ENCODE results near the gene PPP1R27.
A peak's percentile ranks its signal among the peaks of the same experiment; 100 is the strongest.

PPP1R27 gene

DNA sequence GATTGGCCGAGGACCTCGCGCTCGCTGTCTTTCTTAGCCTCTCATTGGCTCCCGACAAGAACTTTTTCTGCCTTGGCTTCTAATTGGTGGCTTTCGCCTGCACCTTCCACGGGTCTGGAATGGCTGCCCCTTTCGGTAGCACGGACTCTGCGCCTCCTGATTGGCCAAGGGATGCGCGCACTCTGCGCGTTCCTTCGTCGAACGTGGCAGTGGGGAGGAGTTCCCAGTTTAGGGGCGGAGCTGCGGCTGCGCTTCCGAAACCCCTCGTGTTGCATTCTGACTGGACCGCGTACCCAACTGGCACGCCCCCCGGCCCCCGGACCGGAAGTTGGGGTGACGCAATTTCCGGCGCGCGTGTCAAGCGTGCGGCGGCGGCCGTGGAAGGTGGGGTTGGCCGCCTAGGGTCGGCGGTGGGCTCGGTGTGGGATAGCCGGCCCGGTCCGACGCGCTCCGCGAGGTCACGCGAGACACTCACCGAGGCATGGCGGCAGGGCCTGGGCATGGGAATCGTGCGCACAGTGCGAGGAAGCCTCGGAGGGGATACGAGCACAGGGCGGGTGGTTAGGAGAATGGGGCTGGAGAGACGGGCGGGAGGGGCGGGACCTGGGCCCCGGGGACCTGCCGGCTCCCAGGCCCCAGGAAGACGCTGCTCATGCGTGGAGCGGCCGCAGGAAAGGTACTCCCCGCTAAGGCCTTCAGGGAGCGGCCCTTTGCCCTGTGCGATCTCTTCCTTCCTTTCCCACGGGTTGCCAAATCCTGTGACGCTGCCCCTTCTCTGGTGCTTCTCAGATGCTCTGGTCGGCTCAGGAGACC lies 26.1 kb upstream of the PPP1R27 start:
- peak; percentile 99 for DNase-seq

DNA sequence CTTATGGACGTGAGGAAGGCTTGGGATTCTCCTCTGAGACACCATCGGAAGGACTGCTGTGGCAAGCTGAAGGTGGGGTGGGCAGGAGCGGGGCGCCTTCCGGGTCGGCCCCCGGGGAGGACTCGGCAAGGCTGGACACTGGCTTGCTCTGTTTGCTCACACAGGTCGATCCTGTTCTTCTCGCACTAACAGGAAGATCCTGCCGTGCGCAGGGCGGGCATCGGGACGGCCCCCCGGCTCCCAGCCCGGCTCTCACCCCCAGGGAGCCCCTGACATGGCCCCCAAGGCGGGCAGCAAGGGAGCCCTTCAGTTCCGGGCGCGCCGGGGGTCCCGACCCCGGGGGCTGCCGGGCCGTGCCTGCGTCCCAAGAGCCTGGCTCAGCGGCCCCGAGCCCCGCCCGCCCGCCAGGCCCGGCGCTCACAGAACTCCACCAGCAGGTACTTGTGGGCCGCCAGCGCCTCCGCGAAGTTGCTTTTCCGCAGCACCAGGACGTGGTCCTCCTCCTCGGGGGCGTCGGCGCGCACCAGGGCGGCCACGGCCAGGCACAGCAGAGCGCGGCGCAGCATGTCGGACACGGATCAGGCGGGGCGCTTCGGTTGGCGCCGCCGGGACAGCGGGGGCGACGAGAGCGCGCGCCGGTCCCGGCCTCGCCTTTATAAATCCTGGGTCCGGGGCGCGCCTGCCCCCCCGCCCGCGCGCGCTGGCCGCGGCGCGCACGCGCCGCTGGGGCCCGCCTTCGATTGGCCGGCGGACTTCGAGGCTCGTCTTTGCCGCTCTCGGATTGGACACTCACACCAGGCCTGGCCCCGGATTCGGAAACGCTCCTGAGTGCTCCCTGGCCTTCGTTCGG lies 25.3 kb upstream of the PPP1R27 start, which contains the start of gene P4HB:
TSS of gene P4HB (minus strand) at position 630 of the 850 bp plus-strand sequence. CDS start at position 566, 64 bp downstream.
- DNase-seq: peak; percentile 96

DNA sequence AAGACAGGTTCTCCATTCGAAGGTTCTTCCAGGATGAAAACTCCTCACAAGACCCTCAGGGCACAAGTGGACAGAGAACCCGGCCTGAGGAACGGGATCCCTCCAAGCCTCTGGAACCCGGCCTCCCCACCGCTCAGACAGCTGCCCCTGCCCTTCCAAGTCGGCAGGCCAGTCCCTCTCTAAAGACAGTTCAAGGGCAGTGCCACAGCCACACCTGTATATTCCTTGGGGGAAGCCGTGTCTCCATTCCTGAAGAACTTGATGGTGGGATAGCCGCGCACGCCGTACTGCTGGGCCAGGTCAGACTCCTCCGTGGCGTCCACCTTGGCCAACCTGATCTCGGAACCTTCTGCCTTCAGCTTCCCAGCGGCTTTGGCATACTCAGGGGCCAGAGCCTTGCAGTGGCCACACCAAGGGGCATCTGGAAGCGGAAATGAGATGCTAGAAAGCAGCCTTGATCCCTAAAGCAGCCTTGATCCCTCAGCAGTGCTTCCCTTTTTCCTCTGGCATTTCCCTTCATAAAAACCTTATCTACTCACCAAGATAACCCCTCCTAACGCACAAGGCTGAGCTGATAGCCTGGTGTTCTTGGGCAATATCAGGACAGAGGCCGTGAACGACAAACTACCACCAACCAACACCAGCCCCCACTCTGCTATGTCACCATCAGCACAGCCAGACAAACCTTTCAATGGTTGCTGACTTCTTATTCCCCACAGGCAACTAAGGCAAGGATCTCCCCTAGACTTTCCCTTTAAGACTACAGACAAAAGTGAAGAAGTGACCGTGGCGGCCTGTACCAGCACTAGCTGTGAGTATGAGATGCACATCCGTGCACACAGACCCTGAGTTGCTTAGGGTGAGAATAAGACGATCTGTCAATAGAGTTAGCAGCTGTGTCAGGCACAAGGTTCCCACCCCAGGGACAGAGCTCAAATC lies 24.4 kb upstream of the PPP1R27 start:
- DNase-seq: no peak

DNA sequence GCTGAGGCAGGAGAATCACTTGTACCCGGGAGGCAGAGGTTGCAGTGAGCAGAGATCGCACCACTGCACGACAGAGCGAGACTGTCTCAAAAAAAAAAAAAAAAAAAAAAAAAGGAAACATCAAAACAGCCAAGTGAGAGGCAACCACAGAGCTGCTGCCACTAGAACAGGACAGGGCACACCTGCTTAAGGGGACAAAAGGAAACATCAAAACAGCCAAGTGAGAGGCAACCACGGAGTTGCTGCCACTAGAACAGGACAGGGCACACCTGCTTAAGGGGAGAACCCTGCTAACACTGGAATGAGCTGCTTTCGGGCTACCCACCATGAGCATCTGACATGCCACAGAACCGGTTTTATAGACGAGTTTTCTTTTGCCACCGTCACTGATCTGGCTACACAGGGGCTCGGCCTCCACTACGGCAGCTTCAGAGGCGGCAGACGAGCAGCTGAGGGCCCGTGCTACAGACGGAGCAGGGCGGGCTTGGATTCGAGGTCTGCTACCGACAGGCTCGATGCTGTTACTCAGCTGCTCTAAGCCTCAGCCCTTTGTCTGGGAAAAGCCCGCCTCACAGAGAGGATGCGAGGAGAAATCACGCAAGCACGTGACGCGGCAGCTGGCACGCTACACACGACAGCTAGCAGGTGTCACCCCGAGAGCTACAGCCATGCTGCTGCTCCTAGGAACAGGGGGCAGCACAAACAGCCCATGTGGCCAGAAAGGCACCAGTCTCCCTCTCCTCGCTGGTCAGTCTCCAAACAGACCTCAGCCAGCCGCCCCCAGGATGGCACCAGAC lies 23.5 kb upstream of the PPP1R27 start:
- no peak for DNase-seq

DNA sequence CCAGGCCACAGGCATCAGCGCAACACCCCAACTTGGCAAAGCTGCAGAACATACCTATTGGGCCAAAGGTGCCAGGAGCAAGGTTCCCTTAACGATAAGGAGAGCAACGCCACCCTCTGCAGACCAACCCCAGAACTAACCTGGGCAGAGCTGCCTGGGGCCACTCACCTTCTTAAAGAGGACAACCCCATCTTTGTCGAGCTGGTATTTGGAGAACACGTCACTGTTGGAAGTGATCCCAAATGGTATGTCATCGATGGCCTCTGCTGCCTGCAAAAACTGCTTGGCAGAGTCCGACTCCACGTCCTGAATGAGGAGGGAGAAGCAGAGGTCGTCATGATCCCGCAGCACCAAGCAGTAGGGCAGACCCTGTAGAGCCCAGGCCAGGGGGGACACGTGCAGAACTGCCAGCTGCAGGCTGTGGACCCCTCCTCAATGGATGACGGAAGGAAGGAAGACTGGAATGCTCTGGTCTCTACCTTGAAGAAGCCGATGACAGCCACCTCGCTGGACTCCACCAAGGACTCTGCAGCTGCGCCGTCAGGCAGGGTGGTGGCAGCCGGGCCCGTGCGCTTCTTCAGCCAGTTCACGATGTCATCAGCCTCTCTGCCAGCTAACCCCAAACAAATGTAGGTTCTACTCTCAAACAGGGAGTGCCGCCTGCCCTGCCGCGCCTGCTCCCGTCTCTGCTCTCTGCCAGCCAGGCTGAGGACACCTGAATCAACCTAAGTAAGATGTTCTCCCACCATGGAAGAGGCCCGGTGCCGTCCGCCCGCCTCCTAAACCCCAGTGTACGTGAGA lies 20.3 kb upstream of the PPP1R27 start:
- DNase-seq: no peak

DNA sequence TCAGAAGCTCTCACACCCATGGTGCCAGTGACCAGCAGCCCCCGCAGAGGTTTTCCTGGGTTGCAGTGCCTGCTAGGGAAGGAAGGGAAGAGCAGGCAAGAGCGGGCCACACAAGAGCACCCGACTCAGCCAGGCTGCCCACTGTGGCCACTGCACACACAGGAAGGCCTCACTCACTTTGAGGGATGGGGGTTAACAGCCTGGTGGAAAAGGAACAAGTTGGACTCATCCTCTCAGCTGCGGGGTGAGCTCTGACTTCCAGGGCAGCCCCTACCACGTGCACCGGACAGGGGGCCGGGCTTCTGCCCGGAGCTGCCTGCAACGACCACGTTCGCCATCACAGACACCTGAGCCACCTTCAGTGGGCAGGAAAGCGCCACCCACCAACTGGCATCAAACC lies 17.4 kb upstream of the PPP1R27 start:
- no peak for DNase-seq

DNA sequence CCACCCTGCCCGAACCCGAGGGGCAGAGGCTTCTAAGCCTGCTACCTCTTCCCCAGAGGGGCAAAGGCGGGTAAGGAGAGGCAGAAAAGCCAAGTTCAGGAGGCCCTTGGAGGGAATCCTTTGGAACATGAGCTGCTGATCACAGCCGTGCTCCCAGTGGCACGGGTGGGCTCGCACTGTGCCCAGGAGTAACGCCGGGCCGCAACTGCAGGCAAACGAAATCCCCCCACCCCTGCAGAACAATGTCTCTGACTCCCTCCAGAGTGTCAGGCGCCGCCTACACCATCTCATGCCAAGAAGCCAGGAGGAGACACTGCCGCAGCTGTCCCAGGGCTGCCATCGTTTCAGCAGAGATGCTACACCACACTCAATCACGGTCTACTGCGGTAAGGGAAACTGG lies 16.6 kb upstream of the PPP1R27 start:
- DNase-seq: no peak

DNA sequence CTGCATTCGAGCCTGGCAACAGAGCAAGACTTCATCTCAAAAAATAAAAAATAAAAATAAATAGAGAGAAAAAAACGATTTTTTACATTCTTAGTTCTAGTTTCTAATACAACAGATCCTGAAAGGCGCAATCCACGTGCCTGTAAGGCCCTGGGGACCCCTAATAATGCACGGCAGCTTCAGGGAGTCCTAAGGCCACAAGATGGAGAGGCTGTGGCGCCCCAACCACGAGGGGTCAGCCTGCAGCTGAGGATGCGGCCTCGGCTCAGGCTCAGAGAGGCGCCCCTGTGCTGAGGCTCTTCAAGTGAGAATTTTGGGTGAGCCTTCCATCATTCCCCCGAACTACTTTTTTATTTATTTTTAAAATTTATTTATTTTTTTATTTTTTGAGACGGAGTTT lies 14.6 kb upstream of the PPP1R27 start:
- DNase-seq: no peak

DNA sequence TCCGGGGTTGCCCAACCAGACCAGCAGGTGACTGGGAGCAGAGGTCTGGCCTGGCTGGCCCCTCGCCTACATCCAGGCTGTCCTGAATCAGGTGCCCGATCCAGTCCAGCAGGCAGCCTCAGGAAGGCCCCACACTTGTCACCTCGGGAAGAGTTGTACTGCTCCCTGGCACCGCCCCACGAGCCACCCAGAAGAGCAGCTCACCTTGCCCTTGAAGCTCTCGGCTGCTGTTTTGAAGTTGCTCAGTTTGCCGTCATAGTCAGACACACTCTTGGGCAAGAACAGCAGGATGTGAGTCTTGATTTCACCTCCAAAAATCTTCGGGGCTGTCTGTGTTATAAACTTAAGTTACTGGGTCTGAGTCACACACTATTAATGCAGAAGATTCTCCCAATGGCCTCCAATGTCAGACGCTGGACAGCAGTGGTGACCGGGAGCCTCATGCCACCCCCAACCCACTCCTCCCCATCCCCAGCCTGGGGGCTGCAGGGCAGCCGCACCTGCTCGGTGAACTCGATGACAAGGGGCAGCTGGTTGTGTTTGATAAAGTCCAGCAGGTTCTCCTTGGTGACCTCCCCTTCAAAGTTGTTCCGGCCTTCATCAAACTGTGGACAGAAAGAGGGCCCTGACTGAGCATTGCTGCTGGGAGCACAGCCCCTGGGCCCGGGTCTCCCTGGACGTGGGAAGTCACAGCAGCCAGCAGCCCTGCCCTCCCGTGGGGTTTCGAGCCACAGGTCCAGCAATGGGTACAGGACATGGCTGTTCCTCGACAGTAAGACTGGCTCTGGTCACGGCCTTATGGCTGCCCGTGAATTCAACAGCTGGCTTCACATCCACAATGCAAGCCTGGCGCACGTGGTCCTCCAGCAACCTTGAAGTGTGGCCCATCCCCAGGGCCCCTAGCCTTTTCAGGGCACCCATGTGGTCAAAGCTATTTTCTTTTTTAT lies 12.2 kb upstream of the PPP1R27 start:
- DNase-seq: no peak

DNA sequence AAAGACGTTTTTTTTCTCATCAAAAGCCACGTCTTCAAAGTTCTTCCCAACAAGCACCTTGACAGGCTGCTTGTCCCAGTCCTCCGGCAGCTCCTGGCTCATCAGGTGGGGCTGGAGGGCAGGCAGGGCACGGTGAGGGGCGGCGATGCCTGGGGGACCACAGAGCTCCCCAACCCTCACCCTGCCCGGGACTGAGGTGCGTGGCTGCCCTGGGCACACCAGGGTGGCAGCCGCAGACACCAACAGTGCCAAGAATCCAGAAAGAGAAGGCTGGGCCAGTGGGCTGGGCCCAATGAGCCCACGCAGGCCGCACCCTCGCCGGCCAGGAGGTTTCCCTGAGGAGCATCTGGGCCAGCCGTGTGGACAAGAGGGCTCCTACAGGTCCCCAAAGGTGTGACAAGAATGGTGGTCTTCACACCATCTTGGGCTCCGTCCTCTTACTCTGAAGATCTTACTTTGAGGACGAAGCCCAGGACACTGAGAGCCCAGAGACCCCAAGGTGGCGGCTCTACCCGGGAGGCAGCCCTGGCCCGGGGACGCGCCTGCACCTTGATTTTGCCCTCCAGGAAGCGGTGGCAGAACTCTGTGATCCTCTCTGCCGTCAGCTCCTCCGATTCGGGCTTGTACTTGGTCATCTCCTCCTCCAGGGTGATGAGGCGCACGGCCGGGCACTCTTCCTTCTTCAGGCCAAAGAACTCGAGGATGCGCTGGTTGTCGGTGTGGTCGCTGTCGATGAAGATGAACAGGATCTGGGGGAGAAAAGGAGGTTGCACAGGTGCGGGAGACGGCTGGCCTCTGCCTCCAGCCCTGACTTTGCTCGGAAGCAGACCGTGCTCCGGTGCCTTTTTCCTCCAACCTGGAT lies 11.3 kb upstream of the PPP1R27 start:
- no peak for DNase-seq

DNA sequence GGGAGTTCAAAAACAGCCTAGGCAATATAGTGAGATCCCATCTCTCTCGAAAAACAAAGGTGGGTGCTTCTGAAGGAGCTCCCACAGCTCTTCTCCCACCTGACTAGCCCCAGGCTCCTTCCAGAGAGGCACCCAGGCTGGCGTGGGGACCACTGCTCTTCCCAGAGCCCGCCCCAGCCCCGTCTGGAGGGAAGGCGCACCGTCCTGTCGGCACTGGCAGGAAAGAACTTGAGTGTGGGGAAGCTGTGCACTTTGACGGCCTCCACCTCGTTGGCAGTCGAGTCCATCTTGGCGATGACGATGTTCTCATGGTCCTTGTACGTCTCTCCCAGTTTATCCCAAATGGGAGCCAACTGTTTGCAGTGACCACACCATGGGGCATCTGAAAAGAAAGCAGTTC lies 10.5 kb upstream of the PPP1R27 start:
- no peak for DNase-seq

DNA sequence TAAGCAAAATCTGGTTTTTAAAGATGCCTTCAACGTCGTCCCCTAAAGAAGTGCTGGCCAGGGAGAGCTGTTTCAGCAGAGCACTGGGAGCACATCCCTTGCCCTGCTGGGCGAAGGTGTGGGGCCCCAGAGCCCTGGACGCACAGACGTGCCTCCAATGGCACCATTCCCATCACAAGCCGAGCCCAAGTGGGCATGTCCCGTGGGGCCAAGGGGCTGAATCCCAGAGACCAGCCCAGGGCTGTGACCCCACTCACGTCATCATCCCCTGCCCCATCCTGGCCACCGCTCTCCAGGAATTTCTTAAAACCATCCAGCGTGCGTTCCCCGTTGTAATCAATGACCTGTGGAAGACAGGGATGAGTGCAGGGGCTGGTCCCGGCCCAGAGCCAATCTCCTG lies 10.0 kb upstream of the PPP1R27 start:
- DNase-seq: no peak

DNA sequence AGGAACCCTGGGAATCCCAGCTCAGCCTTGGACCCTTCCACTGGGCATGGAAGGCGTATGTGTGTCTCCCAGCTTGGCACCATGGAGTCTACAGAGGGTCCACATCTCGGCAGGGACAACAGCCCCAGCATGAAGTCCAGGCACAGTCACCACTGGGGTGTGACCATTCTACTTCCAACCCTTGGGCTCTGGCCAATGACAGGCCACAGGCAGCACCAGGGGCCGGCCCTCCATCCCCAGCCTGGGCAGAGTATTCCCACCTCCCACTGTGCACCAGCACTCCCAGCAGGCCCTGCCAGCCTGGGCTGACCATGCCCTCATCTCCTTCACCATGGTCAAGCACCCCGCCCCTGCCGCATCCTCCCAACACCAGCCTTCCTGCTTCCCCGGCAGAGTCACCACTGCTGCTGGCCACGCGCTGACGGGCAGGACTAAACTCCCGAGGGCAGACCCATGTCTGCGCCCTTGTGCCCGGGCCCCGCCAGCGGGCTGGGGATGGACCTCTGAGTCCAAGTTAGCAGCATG lies 9.5 kb upstream of the PPP1R27 start:
- DNase-seq: no peak

DNA sequence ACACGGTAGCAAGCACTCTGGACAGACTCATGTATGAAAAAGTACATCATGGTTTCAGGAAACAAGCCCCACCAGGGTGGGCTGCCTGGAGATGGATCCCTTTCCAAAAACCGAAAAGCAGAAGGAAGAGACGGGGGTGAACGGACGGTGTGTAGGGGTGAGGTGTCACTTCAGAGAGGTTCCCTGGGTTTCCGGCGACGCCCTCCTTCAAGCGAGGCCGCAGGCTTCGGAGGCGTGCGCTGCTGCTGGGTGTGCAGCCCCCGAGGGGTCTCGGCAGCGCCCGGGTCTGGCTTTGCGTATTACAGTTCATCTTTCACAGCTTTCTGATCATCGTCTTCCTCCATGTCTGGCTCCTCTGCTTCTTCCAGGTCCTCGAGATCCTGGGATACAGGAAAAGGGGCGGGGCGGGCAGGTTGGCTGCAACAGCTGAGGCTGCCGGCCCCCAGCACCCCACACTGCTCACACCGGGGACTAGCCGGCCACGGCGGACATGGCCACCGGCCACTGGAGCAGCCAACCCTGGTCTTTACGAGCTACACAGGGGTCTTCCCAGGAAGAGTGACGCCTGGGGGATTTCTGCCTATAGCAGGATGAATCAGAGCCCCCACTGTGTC lies 9.0 kb upstream of the PPP1R27 start:
- DNase-seq: no peak

DNA sequence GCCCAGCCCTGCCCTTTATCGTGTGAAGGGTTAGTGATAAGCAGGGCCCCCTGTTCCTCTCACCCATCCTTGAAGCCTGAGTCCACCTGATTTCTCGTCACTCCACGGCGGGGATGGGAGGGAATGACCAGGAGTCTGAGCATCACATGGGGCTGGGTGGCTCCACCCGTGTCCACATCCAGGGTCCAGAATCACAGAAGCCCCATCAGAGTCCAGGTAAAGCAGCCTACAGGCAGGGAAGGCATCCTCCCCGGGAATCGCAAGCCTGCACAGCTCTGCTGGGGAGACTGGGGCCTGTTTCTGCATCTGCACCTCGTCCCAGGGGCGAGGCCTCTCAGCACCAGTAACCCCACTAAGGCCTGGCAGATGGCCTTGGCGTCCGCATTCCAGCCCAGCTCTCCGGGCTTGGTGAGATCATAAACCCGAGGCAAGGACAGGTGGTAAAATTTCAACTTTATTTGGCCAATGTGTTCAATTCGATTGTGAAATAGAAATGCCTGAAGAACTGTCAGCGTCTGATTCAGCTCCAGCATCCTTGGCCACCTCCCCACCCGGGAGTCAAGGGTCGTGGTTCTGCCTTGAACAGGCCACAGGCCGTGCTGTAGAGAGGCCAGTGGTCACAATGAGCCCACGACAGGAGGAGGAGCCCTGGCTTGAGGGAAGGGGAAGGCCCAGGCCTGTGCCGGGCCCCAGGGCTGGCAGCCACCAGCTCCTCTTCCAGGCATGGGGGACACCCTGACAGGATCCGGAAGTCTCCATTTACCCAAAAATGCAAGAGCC lies 8.1 kb upstream of the PPP1R27 start:
- DNase-seq: no peak

DNA sequence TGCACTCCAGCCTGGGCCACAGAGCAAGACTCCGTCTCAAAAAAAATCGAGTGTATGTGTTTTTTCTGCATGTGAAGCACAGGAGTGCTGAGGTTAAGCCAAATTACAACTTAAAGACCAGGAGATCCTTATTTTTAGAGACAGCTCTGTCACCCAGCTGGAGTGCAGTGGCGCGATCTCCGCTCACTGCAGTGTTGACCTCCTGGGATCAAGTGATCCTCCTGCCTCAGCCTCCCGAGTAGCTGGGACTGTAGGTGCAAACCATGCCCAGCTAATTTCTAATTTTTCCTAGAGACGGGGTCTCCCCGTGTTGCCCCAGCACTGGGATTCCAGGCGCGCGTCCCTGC lies 7.5 kb upstream of the PPP1R27 start:
- no peak for DNase-seq

DNA sequence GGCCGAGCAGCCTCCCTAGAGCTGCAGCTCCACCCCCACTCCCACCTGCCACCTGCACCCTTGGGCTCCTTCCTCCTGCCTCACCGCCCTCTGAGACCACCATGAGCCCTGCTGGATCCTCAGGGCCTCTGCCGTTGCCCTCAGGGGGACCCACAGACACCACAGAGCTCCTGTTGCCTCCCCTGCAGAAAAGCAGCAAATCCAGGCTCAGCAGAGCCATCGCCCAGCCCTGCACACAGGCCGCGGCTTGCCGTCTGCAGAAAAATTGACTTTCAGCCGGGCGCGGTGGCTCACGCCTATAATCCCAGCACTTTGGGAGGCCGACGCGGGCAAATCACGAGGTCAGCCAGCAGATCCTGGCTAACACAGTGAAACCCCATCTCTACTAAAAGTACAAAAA lies 7.0 kb upstream of the PPP1R27 start:
- no peak for DNase-seq
